Activated CD8-positive, alpha-beta memory T cell treated with anti-CD3 and anti-CD28 coated beads for 1 hour (primary cell): Measurements from ENCODE around the gene ADRB2.
"Not testable (repeated sequence)": the region's sequence is repeated elsewhere in the genome, so short reads cannot be mapped to it uniquely, and the experiment has no call there.

ENCODE experiments used
- DNase-seq, 2 donors: peaks; one replicate each; pipeline ENCODE4 v3.0.0-alpha.2; 2020; ENCODE audit warnings: low read depth in 1 of 2; ENCODE audit errors: extremely low read depth in 1 of 2

ADRB2 gene

DNA sequence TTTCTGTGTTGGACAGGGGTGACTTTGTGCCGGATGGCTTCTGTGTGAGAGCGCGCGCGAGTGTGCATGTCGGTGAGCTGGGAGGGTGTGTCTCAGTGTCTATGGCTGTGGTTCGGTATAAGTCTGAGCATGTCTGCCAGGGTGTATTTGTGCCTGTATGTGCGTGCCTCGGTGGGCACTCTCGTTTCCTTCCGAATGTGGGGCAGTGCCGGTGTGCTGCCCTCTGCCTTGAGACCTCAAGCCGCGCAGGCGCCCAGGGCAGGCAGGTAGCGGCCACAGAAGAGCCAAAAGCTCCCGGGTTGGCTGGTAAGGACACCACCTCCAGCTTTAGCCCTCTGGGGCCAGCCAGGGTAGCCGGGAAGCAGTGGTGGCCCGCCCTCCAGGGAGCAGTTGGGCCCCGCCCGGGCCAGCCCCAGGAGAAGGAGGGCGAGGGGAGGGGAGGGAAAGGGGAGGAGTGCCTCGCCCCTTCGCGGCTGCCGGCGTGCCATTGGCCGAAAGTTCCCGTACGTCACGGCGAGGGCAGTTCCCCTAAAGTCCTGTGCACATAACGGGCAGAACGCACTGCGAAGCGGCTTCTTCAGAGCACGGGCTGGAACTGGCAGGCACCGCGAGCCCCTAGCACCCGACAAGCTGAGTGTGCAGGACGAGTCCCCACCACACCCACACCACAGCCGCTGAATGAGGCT, at the start of gene ADRB2:
TSS of gene ADRB2 (plus strand) at position 559 of the 686 bp plus-strand sequence. CDS start 221 bp downstream, outside the sequence.
- DNase-seq = peak; percentile 66 to 76

GRCh38 chr5:148776780-148777179, 49.6 kb upstream of the ADRB2 start:
- DNase-seq = no peak

- DNase-seq = no peak
Measured at GRCh38 chr5:148778882-148779281, 47.5 kb upstream of the ADRB2 start.

GRCh38 chr5:148780711-148781110, 45.7 kb upstream of the ADRB2 start:
- DNase-seq = no peak

DNA sequence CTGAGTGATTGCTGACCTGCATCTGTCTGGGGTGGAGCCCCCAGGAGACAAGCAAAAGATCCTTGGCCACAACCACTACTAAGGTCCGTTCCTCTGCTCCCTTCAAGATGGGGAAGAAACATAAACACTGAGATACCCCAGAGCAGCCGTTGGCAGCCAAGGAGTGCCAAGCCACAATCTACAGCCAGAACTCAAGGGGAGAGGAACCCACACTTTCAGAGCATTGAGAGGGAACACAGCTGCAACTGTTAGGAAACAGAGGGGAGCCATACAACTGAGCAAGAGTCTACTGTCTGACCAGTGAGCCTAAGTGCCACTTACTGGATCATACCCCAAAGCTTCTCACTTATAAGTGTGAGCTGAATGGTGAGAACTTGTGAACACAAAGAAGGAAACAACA, 44.6 kb upstream of the ADRB2 start:
- no peak for DNase-seq

DNA sequence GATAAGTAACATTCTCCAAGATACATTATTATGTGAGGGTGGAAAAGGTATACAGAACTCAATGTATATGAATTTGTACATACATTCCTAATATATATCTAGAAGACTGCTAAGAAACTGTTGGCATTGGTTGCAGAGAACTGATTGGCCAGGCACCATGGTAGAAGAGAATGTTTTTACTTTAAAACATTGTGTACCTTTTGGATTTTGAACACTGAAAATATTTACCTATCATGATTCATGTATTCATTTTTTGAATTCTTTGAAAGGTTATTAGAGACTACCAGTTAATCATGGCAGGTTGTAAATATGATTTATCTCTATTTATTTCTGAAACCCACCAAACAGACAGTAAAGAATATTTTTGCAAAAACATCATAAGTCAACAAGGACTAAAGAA, 41.2 kb upstream of the ADRB2 start:
- no peak for DNase-seq

DNA sequence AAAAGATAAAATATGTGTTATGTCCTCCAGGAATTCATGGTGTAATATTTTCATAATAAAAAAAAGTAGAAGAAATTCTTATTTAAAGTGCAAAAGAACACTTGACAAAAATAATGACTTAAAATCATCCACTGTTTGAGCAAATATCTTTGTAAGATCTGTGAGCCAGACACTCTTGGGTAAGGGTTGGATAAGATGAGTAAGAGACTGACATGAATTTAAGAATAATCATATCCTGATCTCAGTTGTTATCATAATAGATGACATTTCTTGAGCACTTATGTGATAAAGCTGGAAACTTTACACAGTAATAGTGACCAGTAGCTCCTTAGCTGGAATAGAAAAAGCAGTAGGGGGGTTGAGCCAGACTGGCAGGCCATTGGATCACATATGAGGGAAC, 40.0 kb upstream of the ADRB2 start:
- no peak for DNase-seq

GRCh38 chr5:148788636-148789035, 37.8 kb upstream of the ADRB2 start:
- DNase-seq = no peak

DNA sequence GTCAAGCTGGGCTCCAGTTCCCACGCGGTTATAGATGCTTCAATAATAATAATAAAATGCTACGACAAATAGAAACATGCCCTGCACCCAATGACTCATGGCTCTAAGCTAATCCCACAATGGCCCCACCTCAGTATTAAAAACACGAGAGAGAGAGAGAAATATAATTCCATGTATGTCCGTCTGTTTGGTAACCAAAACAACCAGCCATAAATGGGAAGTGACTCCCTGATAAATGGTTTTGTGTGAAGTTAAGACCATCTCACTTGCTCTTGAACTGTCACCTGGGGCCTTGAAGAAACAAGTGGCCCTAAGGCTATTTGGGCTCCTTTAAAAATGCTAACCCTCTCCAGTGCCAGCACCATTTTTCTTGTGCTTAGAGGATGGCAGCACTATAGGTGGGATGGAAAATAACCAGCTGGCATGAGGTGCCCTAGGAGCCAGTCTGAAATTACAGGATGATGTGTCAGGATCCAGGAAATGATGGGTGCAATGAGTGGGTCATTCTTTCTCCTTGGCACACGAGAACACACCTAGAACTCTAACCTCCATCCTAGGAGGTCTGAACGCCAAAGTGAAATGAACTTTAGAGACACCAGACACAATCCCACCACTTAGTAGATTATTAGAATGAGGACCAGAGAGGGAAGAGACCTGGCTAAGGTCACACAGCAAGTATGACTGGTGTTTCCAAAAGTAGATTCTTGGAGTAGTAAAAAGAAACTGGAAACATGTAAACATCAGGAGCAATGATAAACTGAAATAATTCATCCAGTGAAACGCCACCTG, 35.7 kb upstream of the ADRB2 start:
- DNase-seq = no peak

- no peak for DNase-seq
Measured at GRCh38 chr5:148791334-148791667, 35.1 kb upstream of the ADRB2 start.

DNA sequence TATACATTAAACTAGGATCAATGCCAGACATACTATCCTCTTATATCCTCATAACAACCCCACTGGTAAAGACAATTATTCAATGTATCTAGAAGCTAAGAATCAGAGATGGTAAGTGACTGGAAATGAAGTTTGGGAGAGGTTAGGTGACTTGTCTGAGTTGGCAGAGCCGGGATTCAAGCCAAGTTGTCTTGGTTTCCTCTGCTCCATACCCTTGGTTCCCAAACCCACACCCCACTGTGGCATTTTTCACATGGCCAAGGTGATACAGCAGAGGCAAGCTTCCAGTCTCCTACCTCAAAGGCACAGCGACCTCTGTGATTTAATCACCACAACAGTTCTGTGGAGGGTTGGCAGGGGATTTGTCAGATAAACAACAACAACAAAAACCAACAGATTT, 34.7 kb upstream of the ADRB2 start:
- DNase-seq = no peak

- DNase-seq = no peak
Measured at GRCh38 chr5:148792744-148793143, 33.7 kb upstream of the ADRB2 start.

DNA sequence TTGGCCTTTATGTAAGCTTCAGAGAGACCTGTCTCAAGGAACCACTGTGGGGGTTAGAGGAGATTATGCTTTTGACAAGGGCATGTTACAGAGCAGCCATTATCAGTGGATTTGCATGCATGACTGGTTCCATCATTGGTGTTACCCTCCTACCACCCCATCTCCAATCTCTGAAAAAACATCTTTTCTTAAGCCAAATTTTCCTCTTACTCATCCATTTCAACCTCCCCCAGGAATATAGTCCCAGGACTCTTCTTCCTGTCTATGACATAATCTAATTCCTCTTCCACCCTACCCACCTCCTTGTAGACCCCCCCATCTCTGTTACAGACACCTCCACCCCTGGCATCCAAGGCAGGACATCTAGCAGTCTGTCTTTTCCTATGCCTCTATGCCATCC, 33.1 kb upstream of the ADRB2 start:
- no peak for DNase-seq

DNA sequence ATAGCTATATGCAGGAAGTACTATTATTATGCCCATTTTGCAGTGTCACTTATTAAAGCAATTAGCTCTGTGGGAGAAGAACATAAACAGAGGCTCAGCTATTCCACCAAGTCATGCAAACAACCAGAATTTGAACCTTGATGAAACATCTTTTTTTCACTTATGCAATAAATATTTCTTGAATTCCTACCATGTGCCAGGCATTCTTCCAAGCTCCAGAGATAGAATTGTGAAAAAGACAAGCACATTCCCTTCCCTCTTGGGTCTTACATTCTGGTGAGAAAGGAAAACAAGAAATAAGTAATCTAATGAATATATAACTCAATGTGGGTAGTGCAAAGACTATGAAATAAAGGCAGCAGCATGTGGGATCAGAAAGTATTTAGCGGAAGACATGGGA, 32.1 kb upstream of the ADRB2 start:
- no peak for DNase-seq

DNA sequence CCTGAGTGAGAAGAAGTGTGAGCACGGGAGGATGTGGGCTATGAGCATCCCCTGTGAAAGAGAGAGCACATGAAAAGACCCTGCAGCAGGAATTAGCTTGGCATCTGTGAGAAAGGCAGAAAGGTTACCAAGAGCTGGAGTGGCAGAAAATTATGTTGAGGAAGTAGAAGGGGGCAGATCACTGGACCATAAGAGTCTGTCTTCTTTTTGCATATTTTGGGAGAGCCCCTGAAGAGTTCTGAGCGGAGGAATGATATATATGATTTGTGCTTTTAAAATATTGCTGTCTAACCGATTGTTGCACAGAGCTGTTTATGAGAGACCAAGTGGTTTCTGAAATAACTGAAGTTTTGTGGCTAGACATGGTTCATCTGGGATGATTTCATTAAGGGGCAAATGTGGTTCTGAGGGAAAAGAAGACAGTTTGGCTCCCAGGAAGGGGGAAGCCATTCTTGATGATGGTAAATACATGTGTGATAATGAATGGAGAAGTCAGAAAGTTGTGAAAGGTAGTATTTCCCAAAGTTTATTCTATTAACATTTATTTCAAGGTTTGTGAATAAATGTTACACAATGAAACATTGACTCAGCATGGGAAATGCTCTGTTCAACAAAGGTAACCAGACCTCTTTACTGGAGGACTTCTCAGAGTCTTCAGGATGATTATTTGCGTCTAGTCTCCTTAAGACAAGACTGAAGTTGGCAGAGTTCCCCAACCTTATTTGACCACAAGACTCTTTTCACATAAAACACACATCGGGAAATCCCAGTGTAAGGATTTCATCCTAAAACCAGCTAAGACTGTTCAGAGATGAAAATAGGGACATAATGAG, 31.5 kb upstream of the ADRB2 start:
- no peak for DNase-seq

DNA sequence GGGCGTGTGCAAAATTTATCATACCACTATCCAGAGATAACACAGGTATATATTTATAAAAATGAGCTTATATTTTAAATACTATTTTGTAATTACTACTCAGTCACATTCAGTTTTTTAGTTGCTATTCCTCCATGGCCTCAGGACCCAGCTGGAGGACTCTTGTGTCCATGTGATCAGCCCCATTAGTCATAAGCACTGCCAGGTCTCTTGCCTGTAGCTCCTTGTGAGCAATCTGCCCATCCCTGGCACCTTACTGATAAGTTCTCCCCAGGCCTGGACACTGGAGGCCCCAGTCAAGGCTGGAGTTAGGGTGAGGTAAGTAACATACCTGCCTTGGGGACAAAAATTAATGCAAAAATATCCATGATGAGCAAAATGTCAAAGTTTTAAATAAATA, 29.5 kb upstream of the ADRB2 start:
- no peak for DNase-seq

DNA sequence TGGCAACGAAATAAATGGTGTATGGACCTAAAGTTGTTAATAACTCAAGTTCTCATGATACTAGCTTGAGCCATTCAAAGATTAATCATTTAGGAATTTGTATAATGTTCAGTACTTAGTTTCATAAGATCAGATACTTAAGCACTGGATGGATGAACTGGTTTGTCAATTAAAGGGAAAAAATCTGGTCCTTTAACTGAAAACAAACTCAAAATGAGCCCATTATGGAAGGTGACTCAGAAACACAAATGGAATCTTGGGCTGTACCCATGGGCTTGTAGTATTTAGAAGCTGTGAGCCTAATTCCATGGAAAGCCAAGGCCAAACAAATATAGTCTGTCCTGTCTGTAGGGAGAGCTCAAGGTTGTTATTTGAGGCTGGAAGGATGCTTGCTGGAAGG, 27.6 kb upstream of the ADRB2 start:
- DNase-seq = no peak

- no peak for DNase-seq
Measured at GRCh38 chr5:148799737-148800527, 26.5 kb upstream of the ADRB2 start.

DNA sequence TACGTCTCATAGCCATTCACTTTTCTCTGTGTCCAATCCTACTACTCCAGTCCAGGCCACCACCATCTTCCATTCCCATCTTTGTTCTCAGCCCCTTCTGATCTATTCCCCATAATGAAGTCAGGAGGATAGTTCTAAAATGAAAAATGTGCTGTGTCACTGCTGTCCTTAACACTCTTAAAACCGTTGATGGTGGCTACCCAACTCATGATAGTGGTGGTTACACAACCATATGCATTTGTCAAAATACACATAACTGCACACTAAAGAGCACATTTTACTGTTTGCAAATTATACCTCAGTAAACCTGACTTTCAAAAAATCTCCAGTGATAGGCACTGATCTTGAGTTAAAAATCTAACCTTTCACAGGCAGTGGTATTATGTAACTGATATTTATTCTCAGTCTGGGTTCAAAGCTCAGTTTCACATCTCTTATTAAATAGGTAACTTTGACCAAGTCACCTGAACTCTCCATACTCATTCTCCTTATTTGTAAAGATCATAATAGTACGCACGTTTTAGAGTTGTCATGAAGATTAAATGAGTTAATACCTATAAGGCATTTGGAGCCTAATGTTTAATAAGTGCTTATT, 24.6 kb upstream of the ADRB2 start:
- DNase-seq = no peak

DNA sequence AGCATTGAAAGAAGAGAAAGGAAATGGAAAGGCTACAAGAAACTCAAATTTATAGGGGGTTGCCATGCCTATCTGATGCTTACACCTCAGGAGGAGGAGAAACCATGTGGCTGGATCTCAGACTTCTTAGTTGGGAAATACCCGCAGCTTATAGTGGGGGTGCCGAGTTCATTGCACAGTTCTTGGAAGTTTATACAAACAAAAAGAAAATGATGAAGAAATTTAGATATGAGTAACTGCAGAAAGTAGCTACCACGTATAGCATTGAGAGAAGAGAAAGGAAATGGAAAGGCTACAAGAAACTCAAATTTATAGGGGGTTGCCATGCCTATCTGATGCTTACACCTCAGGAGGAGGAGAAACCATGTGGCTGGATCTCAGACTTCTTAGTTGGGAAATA, 23.0 kb upstream of the ADRB2 start:
- DNase-seq = not testable (repeated sequence)

GRCh38 chr5:148804393-148804792, 22.0 kb upstream of the ADRB2 start:
- no peak for DNase-seq
